Pancreas (tissue), 10 donors: ENCODE data around the gene CENPA. TPM values are rescaled to one million over a fixed set of nuclear protein-coding genes. Genes with fewer than 3 reads are reported as not detected.
A peak's percentile ranks its signal among the peaks of the same experiment; 100 is the strongest.

ENCODE experiments used
- ATAC-seq, 4 donors: fragments of 200-7000 bp; cut with Tn5 transposase; one replicate each; pipeline versions ENCODE4 v1.8.0 to v1.9.1; 2020; ENCODE audit warnings: mild to moderate bottlenecking in 4 of 4, moderate library complexity in 4 of 4
- DNase-seq, 6 donors: peaks; one replicate each; pipeline ENCODE4 v3.0.0-alpha.2; 2020
- FAIRE-seq: peaks from 2 replicates; lab custom pipeline; 2012; peaks lifted over from hg19 to GRCh38; lab: Jason Lieb, UNC
- H3K27ac ChIP-seq, 4 donors: fragments of 200-600 bp; sonication (generic); 1 replicate in 3 of 4; 2 replicates in 1 of 4; pipeline versions ENCODE4 v1.5.0 to v1.8.0; 2020
- H3K27me3 ChIP-seq, 4 donors: fragments of 200-600 bp; one replicate each; pipeline ENCODE4 v1.8.0; 2021
- H3K36me3 ChIP-seq, 3 donors: fragments of 200-600 bp; sonication (generic) in 1 of 3; one replicate each; pipeline versions ENCODE4 v1.5.0 to v1.8.0; 2020 to 2021
- H3K4me1 ChIP-seq, 3 donors: fragments of 200-600 bp; one replicate each; pipeline ENCODE4 v1.8.0; 2021
- H3K4me3 ChIP-seq, 4 donors: fragments of 200-600 bp; sonication (generic) in 2 of 4; one replicate each; pipeline versions ENCODE4 v1.5.0 to v1.8.0; 2020 to 2021
- H3K9me3 ChIP-seq, 4 donors: fragments of 200-600 bp; one replicate each; pipeline ENCODE4 v1.8.0; 2021
- CTCF ChIP-seq, 4 donors: fragments of 200-600 bp; sonication (generic) in 3 of 4; IDR thresholded peaks; one replicate each; pipeline versions ENCODE4 v1.5.0 to v1.8.0; 2021; ENCODE audit warnings: antibody characterized with exemption in 4 of 4
- WGBS, 2 donors: extraction: QIAGEN DNeasy Blood & Tissue Kit; methylation state at CpG; one replicate each; pipeline ENCODE4 v1.1.7; 2013; 5-methylcytosine and 5-hydroxymethylcytosine counted together
- intact Hi-C, 3 donors: fragments of 100-400 bp; cut with DNase I; formaldehyde crosslinking; loops; one replicate each; pipeline versions ENCODE4 v1.11.1 to v1.14.2; 2022
- polyA plus RNA-seq, 2 donors: library from polyadenylated mRNA; stranded (reverse); fragments of 200-250 nt; gene quantifications; one replicate each; pipeline ENCODE4 v1.2.3, GENCODE V29; 2013
- total RNA-seq, 6 donors: library from RNA; stranded (reverse); fragmentation: NEBNext Ultra II Directional in 4 of 6; extraction: Animal tissue kit (Norgen Biotek cat#: 25700) in 4 of 6; gene quantifications; one replicate each; pipeline versions ENCODE4 v1.2.1 to v1.2.4, GENCODE V29; 2021 to 2023
- donor health status: healthy with polysubstance abuse.
- donor health status: DM: no; HTN: no; CAD: no; lungs with moderate emphysema.
- donor health status: DM: no; HTN: no; CAD: no.
- donor health status: control.
- donor health status: control.
- donor health status: Bipolar disorder and iron deficiency.
- donor health status: DM: yes; HTN: yes; CAD: no.
- donor health status: DM: no; HTN: no; CAD: no.
- donor health status: DM: no; HTN: no; CAD: no.
- donor health status: DM: yes; HTN: yes; CAD: no.

CENPA gene
- total RNA-seq (1 to 10 TPM in 1 of 6 donors, under 1 TPM in 2, not detected in 3; 0.47 to 1.2 (median 0.49) TPM), polyA plus RNA-seq (under 1 TPM; 0.14 to 0.23 TPM)

GRCh38 chr2:26785431-26786206, at the start of gene CENPA:
Gene CENPA (plus strand): TSS chr2:26786056. CDS start chr2:26786197, 141 bp downstream.
- ATAC-seq (peak; percentile 99 to 100 (median 100)), FAIRE-seq (peak; percentile 82)
- intact Hi-C loops = no loop called here

GRCh38 chr2:26737221-26737620, 48.6 kb upstream of the CENPA start:
- no peaks in the 10 kb centered on the region for H3K27me3 ChIP-seq
- no peak for FAIRE-seq
- DNase-seq = no peak
- no peak overlapping the region for H3K27ac ChIP-seq
- 84 to 89% methylated on average over 4 of the region's 4 CpGs for WGBS, 2 donors
- H3K36me3 ChIP-seq = no peaks in the 10 kb centered on the region
- ATAC-seq = no peak
- intact Hi-C loops = no loop called here
- no peak for TF ChIP-seq CTCF (IDR thresholded peaks at IDR 0.05)
- H3K9me3 ChIP-seq = no peaks in the 10 kb centered on the region
- H3K4me3 ChIP-seq = no peak overlapping the region
- no peaks in the 10 kb centered on the region for H3K4me1 ChIP-seq

More at GRCh38 chr2:26785431-26786206, at the start of gene CENPA:
- peak; percentile 94 to 98 (median 96) for DNase-seq
- WGBS, 2 donors = 1 to 2% methylated on average over 53 to 55 of the region's 55 CpGs
- peak in 3 of 4 donors; percentile 21 to 32 (median 31) for TF ChIP-seq CTCF (IDR thresholded peaks at IDR 0.05)
- Histone ChIP-seq H3K27ac (no peak within 1 kb of the TSS), H3K36me3 (no peaks in the 10 kb centered on the region), H3K4me3 (peak within 1 kb of the TSS; percentile 55 to 91 (median 63)), H3K4me1 (peaks cover 0 to 5% (median 0%) of the 10 kb centered on the region in 3 donors), H3K27me3 (no peaks in the 10 kb centered on the region), H3K9me3 (no peaks in the 10 kb centered on the region)

- WGBS, 2 donors = 92% methylated on average over 4 of the region's 4 CpGs
- Histone ChIP-seq H3K27me3 (no peaks in the 10 kb centered on the region), H3K4me3 (no peak overlapping the region), H3K27ac (no peak overlapping the region), H3K4me1 (no peaks in the 10 kb centered on the region), H3K9me3 (no peaks in the 10 kb centered on the region), H3K36me3 (no peaks in the 10 kb centered on the region)
- intact Hi-C loops = no loop called here
- no peak for ATAC-seq
- no peak for TF ChIP-seq CTCF (IDR thresholded peaks at IDR 0.05)
- no peak for DNase-seq
- no peak for FAIRE-seq
Measured at GRCh38 chr2:26738481-26738880, 47.4 kb upstream of the CENPA start.

- intact Hi-C loops = no loop called here
- WGBS, 2 donors = 95 to 97% methylated on average over 7 of the region's 7 CpGs
- FAIRE-seq = no peak
Measured at GRCh38 chr2:26739514-26739913, 46.3 kb upstream of the CENPA start.

More at GRCh38 chr2:26739514-26739913, 46.3 kb upstream of the CENPA start:
- H3K27ac ChIP-seq = no peak overlapping the region
- ATAC-seq (no peak), DNase-seq (no peak)
- H3K27me3 ChIP-seq = no peaks in the 10 kb centered on the region
- no peaks in the 10 kb centered on the region for H3K36me3 ChIP-seq
- H3K4me1 ChIP-seq = no peaks in the 10 kb centered on the region
- TF ChIP-seq CTCF (IDR thresholded peaks at IDR 0.05) = no peak
- H3K4me3 ChIP-seq = no peak overlapping the region
- no peaks in the 10 kb centered on the region for H3K9me3 ChIP-seq
